GM04504 (cell line): ENCODE measurements around the gene FSTL4.

Experiments used
- DNase-seq: peaks from one replicate; pipeline ENCODE4 v3.0.0-alpha.2; 2012; ENCODE audit warnings: low read depth

The FSTL4 gene

GRCh38 chr5:133610489-133611356, 1.6 kb downstream of the FSTL4 start:
- peak; percentile 2 for DNase-seq

DNA sequence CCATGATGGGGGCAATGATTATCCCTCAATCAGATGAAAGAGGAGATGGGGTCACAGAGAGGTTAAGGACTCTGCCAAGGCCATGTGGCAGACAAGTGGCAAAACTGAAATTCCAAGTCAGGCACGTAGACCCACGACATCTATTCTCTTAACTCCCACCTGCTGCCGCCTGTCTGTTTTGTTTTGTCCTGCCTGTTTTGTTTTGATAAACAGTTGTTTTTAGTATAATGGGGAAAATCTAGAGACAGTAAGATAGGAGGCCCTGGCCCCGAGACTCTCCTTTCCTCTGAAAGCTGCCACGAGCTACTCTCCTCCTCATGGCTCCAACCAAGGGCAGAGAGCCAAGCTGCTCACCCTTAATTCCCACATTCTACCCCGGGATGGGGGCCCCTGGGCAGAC, 4.9 kb downstream of the FSTL4 start:
- no peak for DNase-seq

GRCh38 chr5:133606835-133607234, 5.5 kb downstream of the FSTL4 start:
- DNase-seq: no peak

GRCh38 chr5:133605323-133605722, 7.0 kb downstream of the FSTL4 start:
- DNase-seq: no peak

DNA sequence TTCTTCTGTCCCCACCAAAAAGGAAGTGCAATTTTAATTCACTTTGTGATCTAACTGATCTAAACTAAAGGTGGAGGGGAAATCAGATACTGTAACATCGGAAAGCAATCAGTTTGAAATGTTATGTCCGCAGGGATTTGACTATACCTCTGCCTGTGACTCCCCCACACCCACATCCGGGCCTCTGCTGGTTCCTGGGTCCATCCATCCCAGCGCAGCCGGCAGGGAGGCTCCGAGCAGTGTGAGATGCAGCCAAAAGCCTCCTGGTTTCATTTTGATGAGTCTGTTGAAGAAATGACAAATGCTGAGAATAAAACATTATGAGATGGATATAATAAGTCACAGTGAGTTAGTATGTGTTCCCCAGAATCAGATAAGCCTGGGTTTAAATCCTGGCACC, 8.6 kb downstream of the FSTL4 start:
- DNase-seq: no peak

- DNase-seq: no peak
Measured at GRCh38 chr5:133602835-133603380, 9.4 kb downstream of the FSTL4 start.

DNA sequence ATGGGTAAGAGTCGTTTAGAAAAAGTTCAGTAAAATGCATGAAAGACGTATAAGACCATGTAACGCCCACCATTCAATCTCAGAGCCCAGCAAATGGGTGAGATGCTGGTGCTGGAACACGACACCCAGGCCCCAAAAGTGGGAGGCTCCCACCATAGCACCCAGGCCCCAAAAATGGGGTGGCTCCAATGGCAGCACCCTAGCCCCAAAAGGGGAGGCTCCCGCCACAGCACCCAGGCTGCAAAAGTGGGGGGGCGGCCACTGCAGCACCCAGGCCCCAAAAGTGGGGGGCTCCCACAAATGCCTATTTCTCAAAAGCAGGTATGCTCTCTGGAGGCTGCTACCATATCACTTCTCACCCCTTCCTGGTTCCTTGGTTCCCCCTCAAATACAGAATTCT, 12.7 kb downstream of the FSTL4 start:
- DNase-seq: no peak

DNA sequence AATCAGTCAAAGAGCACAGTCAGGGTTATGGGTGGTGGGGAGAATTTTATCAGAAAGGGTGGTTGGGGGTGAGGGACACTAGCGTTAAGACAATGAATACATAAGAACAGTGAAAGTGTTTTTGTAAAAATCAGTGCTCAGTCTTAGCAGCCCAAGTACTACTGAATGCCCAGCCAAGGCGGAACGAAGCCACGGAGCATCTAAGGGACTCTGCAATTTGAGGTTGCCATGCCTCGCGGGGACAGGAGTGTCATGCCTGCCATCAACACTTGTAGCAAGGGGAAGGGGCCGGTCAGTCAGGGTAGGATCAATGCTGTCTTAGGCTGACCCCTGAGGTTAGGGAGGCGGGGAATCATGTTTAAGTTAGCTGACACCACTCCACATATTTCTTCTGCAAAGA, 13.3 kb downstream of the FSTL4 start:
- DNase-seq: no peak

DNA sequence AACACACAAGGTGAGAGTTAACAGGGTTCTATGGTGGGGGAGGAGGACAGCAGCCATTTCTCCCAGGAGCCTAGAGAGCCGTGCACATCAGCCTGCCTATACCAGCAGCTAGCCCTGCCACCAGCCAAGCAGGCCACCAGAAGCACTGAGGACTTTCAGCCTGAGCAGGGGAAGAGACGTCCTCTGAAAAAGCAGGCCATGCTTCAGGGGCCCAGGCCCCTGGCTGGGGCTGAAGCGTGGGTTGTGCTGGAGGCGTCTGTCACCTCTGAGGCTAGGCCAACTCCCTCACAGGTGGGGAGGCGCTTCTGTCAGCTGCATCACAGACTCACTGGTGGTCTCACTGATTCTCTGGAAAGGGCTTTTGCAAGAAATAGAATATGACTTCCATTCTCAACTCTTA, 16.3 kb downstream of the FSTL4 start:
- no peak for DNase-seq

- DNase-seq: no peak
Measured at GRCh38 chr5:133595465-133595864, 16.9 kb downstream of the FSTL4 start.

GRCh38 chr5:133589286-133589685, 23.1 kb downstream of the FSTL4 start:
- DNase-seq: no peak

- DNase-seq: no peak
Measured at GRCh38 chr5:133582971-133583370, 29.4 kb downstream of the FSTL4 start.

- no peak for DNase-seq
Measured at GRCh38 chr5:133581918-133582317, 30.4 kb downstream of the FSTL4 start.

GRCh38 chr5:133581348-133581747, 31.0 kb downstream of the FSTL4 start:
- DNase-seq: no peak

- DNase-seq: no peak
Measured at GRCh38 chr5:133580618-133581017, 31.7 kb downstream of the FSTL4 start.

GRCh38 chr5:133579766-133580165, 32.6 kb downstream of the FSTL4 start:
- no peak for DNase-seq

- no peak for DNase-seq
Measured at GRCh38 chr5:133569347-133569746, 43.0 kb downstream of the FSTL4 start.

DNA sequence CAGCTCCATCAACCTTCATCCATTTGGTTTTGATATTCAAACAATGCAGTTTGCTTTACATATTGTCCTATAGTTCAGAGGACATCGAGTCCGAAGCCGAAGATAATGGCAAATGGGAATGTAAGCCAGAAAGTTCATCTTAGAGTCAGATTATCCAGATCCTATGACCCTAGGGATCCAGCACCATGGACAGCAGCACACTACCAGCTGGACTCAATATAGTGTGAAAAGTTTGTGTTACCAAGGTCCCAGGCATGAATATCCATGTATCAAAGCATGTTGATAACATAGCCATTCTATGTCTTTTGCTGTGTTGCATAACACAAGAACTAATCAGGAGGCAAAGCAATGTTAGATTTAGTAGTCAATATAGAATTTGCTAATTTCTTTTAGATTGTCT, 46.3 kb downstream of the FSTL4 start:
- DNase-seq: peak; percentile 3

GRCh38 chr5:133564921-133565565, 47.3 kb downstream of the FSTL4 start:
- no peak for DNase-seq

GRCh38 chr5:133562554-133562953, 49.8 kb downstream of the FSTL4 start:
- no peak for DNase-seq

- no peak for DNase-seq
Measured at GRCh38 chr5:133559960-133560359, 52.4 kb downstream of the FSTL4 start.

- no peak for DNase-seq
Measured at GRCh38 chr5:133556551-133556950, 55.8 kb downstream of the FSTL4 start.

DNA sequence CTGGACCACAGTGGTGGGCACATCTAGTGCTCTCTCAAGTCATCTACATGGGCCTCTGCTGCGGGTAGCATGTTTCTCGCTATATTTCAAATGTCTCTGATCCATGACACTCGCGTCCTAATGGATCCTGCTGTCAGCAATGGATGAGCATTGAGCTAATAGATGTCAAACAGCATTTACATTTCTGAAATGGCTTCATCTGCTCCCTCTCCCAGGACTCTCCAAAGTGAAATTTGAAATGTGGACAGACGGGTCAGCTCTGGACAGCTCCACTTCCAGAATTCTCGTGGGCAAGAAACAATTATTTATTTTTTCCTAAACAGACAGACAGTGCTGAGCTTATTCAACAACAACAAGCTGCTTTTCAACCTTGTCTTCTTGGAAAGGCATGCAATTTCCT, 58.1 kb downstream of the FSTL4 start:
- DNase-seq: no peak
